ENCODE measurements around the gene UBAP1.

DNA sequence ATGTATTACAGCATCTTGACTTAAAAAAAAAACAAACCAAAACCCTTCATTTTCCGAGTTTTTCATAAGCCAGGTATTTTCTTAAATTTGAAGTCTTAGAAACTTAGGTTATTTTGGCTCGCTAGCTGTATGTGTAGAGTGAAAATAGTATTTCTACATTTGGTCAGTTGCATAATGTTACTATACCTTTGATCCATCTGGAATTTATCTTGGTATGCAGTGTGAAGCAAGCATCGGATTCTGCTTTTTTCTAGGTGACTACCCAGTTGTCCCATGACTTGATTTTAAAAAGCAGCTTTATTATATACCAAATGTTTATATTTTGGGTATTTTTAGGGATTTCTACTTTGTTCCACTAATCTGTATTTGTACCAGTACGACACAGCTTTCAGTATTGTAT, 27.7 kb downstream of the UBAP1 start:
- TF ChIP-seq, protein P1, sequence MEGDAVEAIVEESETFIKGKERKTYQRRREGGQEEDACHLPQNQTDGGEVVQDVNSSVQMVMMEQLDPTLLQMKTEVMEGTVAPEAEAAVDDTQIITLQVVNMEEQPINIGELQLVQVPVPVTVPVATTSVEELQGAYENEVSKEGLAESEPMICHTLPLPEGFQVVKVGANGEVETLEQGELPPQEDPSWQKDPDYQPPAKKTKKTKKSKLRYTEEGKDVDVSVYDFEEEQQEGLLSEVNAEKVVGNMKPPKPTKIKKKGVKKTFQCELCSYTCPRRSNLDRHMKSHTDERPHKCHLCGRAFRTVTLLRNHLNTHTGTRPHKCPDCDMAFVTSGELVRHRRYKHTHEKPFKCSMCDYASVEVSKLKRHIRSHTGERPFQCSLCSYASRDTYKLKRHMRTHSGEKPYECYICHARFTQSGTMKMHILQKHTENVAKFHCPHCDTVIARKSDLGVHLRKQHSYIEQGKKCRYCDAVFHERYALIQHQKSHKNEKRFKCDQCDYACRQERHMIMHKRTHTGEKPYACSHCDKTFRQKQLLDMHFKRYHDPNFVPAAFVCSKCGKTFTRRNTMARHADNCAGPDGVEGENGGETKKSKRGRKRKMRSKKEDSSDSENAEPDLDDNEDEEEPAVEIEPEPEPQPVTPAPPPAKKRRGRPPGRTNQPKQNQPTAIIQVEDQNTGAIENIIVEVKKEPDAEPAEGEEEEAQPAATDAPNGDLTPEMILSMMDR (IDR thresholded peaks at IDR 0.05; ENCODE audit: insufficient read depth, low read length), result no peak
- no peak for TF ChIP-seq POLR2AphosphoS5 (IDR thresholded peaks at IDR 0.05; ENCODE audit: low read depth)
- TF ChIP-seq, protein P2, sequence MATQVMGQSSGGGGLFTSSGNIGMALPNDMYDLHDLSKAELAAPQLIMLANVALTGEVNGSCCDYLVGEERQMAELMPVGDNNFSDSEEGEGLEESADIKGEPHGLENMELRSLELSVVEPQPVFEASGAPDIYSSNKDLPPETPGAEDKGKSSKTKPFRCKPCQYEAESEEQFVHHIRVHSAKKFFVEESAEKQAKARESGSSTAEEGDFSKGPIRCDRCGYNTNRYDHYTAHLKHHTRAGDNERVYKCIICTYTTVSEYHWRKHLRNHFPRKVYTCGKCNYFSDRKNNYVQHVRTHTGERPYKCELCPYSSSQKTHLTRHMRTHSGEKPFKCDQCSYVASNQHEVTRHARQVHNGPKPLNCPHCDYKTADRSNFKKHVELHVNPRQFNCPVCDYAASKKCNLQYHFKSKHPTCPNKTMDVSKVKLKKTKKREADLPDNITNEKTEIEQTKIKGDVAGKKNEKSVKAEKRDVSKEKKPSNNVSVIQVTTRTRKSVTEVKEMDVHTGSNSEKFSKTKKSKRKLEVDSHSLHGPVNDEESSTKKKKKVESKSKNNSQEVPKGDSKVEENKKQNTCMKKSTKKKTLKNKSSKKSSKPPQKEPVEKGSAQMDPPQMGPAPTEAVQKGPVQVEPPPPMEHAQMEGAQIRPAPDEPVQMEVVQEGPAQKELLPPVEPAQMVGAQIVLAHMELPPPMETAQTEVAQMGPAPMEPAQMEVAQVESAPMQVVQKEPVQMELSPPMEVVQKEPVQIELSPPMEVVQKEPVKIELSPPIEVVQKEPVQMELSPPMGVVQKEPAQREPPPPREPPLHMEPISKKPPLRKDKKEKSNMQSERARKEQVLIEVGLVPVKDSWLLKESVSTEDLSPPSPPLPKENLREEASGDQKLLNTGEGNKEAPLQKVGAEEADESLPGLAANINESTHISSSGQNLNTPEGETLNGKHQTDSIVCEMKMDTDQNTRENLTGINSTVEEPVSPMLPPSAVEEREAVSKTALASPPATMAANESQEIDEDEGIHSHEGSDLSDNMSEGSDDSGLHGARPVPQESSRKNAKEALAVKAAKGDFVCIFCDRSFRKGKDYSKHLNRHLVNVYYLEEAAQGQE (IDR thresholded peaks at IDR 0.05; ENCODE audit: insufficient replicate concordance, low read depth), result no peak
